ENCODE data around the gene PTPN18. TPM values are rescaled to one million over a fixed set of nuclear protein-coding genes. Genes with fewer than 3 reads are reported as not detected.

Gene PTPN18
- total RNA-seq, 1 experiment from 2014 or later = 229 TPM

DNA sequence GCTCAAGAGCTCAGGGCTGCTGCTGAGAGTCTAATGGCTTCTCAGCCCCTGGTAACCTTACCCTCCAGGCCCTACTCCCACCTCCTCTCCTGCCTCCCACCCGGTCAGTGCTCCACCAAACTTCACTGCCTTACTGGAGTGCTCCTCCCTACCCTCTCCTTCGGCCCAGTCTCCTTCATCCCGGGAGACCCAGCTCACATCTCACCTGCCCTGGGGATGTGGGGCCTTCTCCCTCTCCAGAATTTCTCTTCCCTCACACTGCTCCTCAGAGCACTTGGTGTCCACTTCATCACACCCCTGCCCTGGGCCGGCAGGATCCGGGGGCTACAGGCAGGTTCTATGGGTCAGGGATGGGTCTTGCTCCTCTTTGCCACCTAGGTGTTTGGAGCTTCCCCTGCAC, 21.6 kb downstream of the PTPN18 start:
- peak overlapping the region; percentile 56 for H3K4me2 ChIP-seq (ENCODE audit: low read depth, low read length, poor library complexity, severe bottlenecking)
- no peak for DNase-seq
- H3K79me2 ChIP-seq (ENCODE audit: low read length) = peaks cover 60% of the 10 kb centered on the region
- no peaks in the 10 kb centered on the region for H3K9me3 ChIP-seq (ENCODE audit: low read length)
- H3K9me2 ChIP-seq (replicated peaks; ENCODE audit: insufficient read depth, low read length) = no peaks in the 10 kb centered on the region
- H3K4me3 ChIP-seq (ENCODE audit: low read length) = peak overlapping the region; percentile 41
- no peaks in the 10 kb centered on the region for H3K27me3 ChIP-seq (ENCODE audit: low read length)
- peaks cover 94% of the 10 kb centered on the region for H3K4me1 ChIP-seq (ENCODE audit: low read length)
- H4K20me1 ChIP-seq (ENCODE audit: insufficient read depth, low read depth, low read length) = no peaks in the 10 kb centered on the region
- H3K9ac ChIP-seq (ENCODE audit: low read length) = peak overlapping the region; percentile 72
- peaks cover 41% of the 10 kb centered on the region for H3K36me3 ChIP-seq (ENCODE audit: insufficient read depth, low read length)
- H3K27ac ChIP-seq (ENCODE audit: low read length) = peak overlapping the region; percentile 93
- H2AFZ ChIP-seq (ENCODE audit: low read length) = no peak overlapping the region

- H4K20me1 ChIP-seq (ENCODE audit: insufficient read depth, low read depth, low read length) = no peaks in the 10 kb centered on the region
- no peaks in the 10 kb centered on the region for H3K9me3 ChIP-seq (ENCODE audit: low read length)
- peak; percentile 49 for DNase-seq
- H2AFZ ChIP-seq (ENCODE audit: low read length) = no peak overlapping the region
- H3K4me1 ChIP-seq (ENCODE audit: low read length) = peaks cover 92% of the 10 kb centered on the region
- no peaks in the 10 kb centered on the region for H3K27me3 ChIP-seq (ENCODE audit: low read length)
- peak overlapping the region; percentile 56 for H3K4me2 ChIP-seq (ENCODE audit: low read depth, low read length, poor library complexity, severe bottlenecking)
- H3K36me3 ChIP-seq (ENCODE audit: insufficient read depth, low read length) = peaks cover 41% of the 10 kb centered on the region
- peaks cover 51% of the 10 kb centered on the region for H3K79me2 ChIP-seq (ENCODE audit: low read length)
- H3K27ac ChIP-seq (ENCODE audit: low read length) = peak overlapping the region; percentile 93
- H3K9me2 ChIP-seq (replicated peaks; ENCODE audit: insufficient read depth, low read length) = no peaks in the 10 kb centered on the region
- peak overlapping the region; percentile 72; the same call in 1 of the 2 replicates for H3K9ac ChIP-seq (ENCODE audit: low read length)
- no peak overlapping the region for H3K4me3 ChIP-seq (ENCODE audit: low read length)
Measured at GRCh38 chr2:130378206-130378897, 22.5 kb downstream of the PTPN18 start.

DNA sequence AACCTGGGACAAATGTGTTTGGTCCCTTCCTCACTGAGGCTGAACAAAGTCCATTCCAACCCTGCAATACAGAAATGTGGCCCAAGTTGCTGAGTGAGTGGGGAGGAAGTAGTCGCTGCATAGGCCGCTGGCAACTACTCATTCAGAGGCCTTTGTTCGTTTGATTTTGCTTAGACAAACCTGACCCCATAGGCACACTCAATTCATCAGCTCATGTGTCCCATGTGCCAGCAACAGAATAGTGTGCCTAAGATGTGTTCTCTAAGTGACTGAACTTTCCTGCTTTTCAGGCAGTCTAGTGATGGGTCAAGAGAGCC, 23.0 kb downstream of the PTPN18 start:
- Histone ChIP-seq H3K27me3 (ENCODE audit: low read length) (no peaks in the 10 kb centered on the region), H3K9me3 (ENCODE audit: low read length) (no peaks in the 10 kb centered on the region), H3K27ac (ENCODE audit: low read length) (peak overlapping the region; percentile 93), H3K4me2 (ENCODE audit: low read depth, low read length, poor library complexity, severe bottlenecking) (no peak overlapping the region), H3K79me2 (ENCODE audit: low read length) (peaks cover 46% of the 10 kb centered on the region), H3K9me2 (replicated peaks; ENCODE audit: insufficient read depth, low read length) (no peaks in the 10 kb centered on the region), H3K4me3 (ENCODE audit: low read length) (no peak overlapping the region), H2AFZ (ENCODE audit: low read length) (no peak overlapping the region), H3K9ac (ENCODE audit: low read length) (peak overlapping the region; percentile 1; the same call in 1 of the 2 replicates), H3K36me3 (ENCODE audit: insufficient read depth, low read length) (peaks cover 36% of the 10 kb centered on the region), H4K20me1 (ENCODE audit: insufficient read depth, low read depth, low read length) (no peaks in the 10 kb centered on the region), H3K4me1 (ENCODE audit: low read length) (peaks cover 87% of the 10 kb centered on the region)
- DNase-seq = peak; percentile 39

DNA sequence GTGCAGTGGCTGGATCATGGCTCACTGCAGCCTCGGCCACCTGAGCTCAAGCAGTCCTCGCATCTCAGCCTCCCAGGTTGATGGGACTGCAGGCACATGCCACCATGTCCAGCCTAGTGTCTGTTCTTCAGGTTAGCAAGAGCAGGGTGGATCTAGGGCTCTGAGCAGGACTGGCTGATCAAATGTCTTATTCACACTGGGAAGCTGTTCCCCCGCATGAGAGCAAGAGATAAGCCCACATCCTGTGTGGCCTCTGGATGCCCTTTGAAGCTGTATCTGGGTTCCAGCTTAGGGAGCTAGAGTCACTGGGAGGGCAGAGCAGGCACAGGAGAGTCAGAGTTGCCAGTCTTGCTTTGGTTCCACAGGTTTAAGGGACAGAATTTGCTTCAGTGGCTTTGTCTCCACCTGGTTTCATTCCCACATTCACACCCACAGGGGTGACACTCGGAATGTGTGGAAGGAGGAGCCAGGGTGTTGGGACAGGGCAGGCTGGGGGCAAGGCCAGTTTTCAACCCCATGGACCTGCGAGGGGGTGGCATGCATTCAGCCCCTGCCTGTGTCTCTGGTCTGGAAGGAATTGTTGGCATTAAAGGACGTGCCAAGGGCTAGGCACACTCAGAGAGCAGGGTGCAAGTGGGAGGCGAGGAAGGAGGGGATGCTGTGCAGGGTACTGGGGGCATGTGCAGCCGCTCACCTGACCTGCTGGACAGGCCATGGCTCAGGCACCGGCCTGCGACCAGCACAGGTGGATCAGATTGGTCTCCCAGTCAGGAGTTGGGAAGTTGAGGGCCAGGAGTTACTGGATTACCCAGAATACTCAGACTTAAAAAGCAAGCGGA, 24.5 kb downstream of the PTPN18 start:
- H3K9me3 ChIP-seq (ENCODE audit: low read length) = no peaks in the 10 kb centered on the region
- H3K79me2 ChIP-seq (ENCODE audit: low read length) = peaks cover 36% of the 10 kb centered on the region
- no peaks in the 10 kb centered on the region for H3K27me3 ChIP-seq (ENCODE audit: low read length)
- no peaks in the 10 kb centered on the region for H3K9me2 ChIP-seq (replicated peaks; ENCODE audit: insufficient read depth, low read length)
- peak overlapping the region; percentile 0 for H3K4me2 ChIP-seq (ENCODE audit: low read depth, low read length, poor library complexity, severe bottlenecking)
- DNase-seq = peak; percentile 38
- peaks cover 78% of the 10 kb centered on the region for H3K4me1 ChIP-seq (ENCODE audit: low read length)
- H3K4me3 ChIP-seq (ENCODE audit: low read length) = no peak overlapping the region
- peak overlapping the region; percentile 93 for H3K27ac ChIP-seq (ENCODE audit: low read length)
- no peaks in the 10 kb centered on the region for H4K20me1 ChIP-seq (ENCODE audit: insufficient read depth, low read depth, low read length)
- peaks cover 21% of the 10 kb centered on the region for H3K36me3 ChIP-seq (ENCODE audit: insufficient read depth, low read length)
- H3K9ac ChIP-seq (ENCODE audit: low read length) = peak overlapping the region; percentile 8
- H2AFZ ChIP-seq (ENCODE audit: low read length) = no peak overlapping the region

- Histone ChIP-seq H3K27me3 (ENCODE audit: low read length) (no peaks in the 10 kb centered on the region), H2AFZ (ENCODE audit: low read length) (no peak overlapping the region), H3K36me3 (ENCODE audit: insufficient read depth, low read length) (peaks cover 16% of the 10 kb centered on the region), H3K27ac (ENCODE audit: low read length) (peak overlapping the region; percentile 93), H3K4me1 (ENCODE audit: low read length) (peaks cover 78% of the 10 kb centered on the region), H3K9ac (ENCODE audit: low read length) (0 out of 2 replicates have a peak overlapping the region, but pooled peaks have one; percentile 8), H4K20me1 (ENCODE audit: insufficient read depth, low read depth, low read length) (no peaks in the 10 kb centered on the region), H3K4me3 (ENCODE audit: low read length) (no peak overlapping the region), H3K9me2 (replicated peaks; ENCODE audit: insufficient read depth, low read length) (no peaks in the 10 kb centered on the region), H3K9me3 (ENCODE audit: low read length) (no peaks in the 10 kb centered on the region), H3K4me2 (ENCODE audit: low read depth, low read length, poor library complexity, severe bottlenecking) (peak overlapping the region; percentile 0), H3K79me2 (ENCODE audit: low read length) (peaks cover 36% of the 10 kb centered on the region)
- DNase-seq = no peak
Measured at GRCh38 chr2:130381145-130381544, 25.3 kb downstream of the PTPN18 start.

DNA sequence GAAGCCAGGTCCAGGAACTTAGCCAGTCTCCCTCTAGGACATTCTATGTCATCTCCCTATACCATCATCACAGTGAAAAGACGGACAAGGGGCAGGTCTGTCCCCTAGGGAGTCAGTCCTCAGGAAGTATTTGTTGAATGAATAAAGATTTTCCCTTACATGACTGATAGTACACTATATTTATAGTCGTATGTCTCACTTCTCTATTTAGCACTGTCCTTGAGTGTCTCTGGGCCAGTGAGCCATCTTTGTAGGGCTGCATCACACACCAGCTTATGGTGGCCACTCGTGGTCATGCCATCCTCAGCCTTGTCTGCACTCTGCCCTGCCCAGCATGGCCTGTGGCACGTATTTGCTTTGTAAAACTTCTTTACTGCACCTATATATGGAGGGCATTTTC, 25.8 kb downstream of the PTPN18 start:
- peak; percentile 49 for DNase-seq
- no peaks in the 10 kb centered on the region for H3K9me3 ChIP-seq (ENCODE audit: low read length)
- no peak overlapping the region for H3K4me3 ChIP-seq (ENCODE audit: low read length)
- H3K4me2 ChIP-seq (ENCODE audit: low read depth, low read length, poor library complexity, severe bottlenecking) = peak overlapping the region; percentile 0
- H3K36me3 ChIP-seq (ENCODE audit: insufficient read depth, low read length) = peaks cover 16% of the 10 kb centered on the region
- peaks cover 36% of the 10 kb centered on the region for H3K79me2 ChIP-seq (ENCODE audit: low read length)
- H3K27ac ChIP-seq (ENCODE audit: low read length) = peak overlapping the region; percentile 93
- no peaks in the 10 kb centered on the region for H3K27me3 ChIP-seq (ENCODE audit: low read length)
- H3K9ac ChIP-seq (ENCODE audit: low read length) = 0 out of 2 replicates have a peak overlapping the region, but pooled peaks have one; percentile 8
- H3K9me2 ChIP-seq (replicated peaks; ENCODE audit: insufficient read depth, low read length) = no peaks in the 10 kb centered on the region
- H2AFZ ChIP-seq (ENCODE audit: low read length) = no peak overlapping the region
- H3K4me1 ChIP-seq (ENCODE audit: low read length) = peaks cover 78% of the 10 kb centered on the region
- H4K20me1 ChIP-seq (ENCODE audit: insufficient read depth, low read depth, low read length) = no peaks in the 10 kb centered on the region

GRCh38 chr2:130382313-130382917, 26.6 kb downstream of the PTPN18 start:
- Histone ChIP-seq H3K4me3 (ENCODE audit: low read length) (no peak overlapping the region), H3K4me1 (ENCODE audit: low read length) (peaks cover 78% of the 10 kb centered on the region), H3K27ac (ENCODE audit: low read length) (peak overlapping the region; percentile 93), H3K27me3 (ENCODE audit: low read length) (no peaks in the 10 kb centered on the region), H3K79me2 (ENCODE audit: low read length) (peaks cover 36% of the 10 kb centered on the region), H2AFZ (ENCODE audit: low read length) (no peak overlapping the region), H3K9me3 (ENCODE audit: low read length) (no peaks in the 10 kb centered on the region), H3K9ac (ENCODE audit: low read length) (no peak overlapping the region), H3K36me3 (ENCODE audit: insufficient read depth, low read length) (peaks cover 16% of the 10 kb centered on the region), H3K4me2 (ENCODE audit: low read depth, low read length, poor library complexity, severe bottlenecking) (no peak overlapping the region), H4K20me1 (ENCODE audit: insufficient read depth, low read depth, low read length) (no peaks in the 10 kb centered on the region), H3K9me2 (replicated peaks; ENCODE audit: insufficient read depth, low read length) (no peaks in the 10 kb centered on the region)
- peak; percentile 35 for DNase-seq

DNA sequence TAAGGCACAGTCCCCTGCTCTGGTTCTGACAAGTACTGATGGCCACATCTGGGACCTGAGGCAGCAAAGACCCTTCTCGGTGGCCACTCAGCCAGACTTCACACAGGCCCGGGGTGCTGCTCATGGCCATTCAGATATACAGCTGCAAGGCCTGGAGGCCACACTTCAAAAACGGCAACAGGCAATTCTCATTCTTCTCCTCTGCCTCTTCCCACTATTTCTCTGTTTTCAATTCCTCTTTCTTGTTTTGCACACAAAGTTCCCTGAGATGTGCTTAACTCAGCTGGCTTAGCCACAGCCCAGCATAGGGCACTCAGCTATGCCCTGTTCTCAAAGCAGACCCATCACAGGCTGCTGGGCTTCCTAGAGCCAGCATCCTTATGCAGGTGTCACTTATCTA, 29.9 kb downstream of the PTPN18 start:
- H3K9me3 ChIP-seq (ENCODE audit: low read length) = no peaks in the 10 kb centered on the region
- peaks cover 11% of the 10 kb centered on the region for H3K36me3 ChIP-seq (ENCODE audit: insufficient read depth, low read length)
- H3K4me3 ChIP-seq (ENCODE audit: low read length) = no peak overlapping the region
- peak overlapping the region; percentile 88 for H3K4me2 ChIP-seq (ENCODE audit: low read depth, low read length, poor library complexity, severe bottlenecking)
- peak overlapping the region; percentile 98 for H3K27ac ChIP-seq (ENCODE audit: low read length)
- H3K9me2 ChIP-seq (replicated peaks; ENCODE audit: insufficient read depth, low read length) = no peaks in the 10 kb centered on the region
- peak overlapping the region; percentile 60 for H3K9ac ChIP-seq (ENCODE audit: low read length)
- peaks cover 78% of the 10 kb centered on the region for H3K4me1 ChIP-seq (ENCODE audit: low read length)
- H2AFZ ChIP-seq (ENCODE audit: low read length) = 0 out of 2 replicates have a peak overlapping the region, but pooled peaks have one; percentile 3
- no peak for DNase-seq
- H3K27me3 ChIP-seq (ENCODE audit: low read length) = no peaks in the 10 kb centered on the region
- peaks cover 4% of the 10 kb centered on the region for H3K79me2 ChIP-seq (ENCODE audit: low read length)
- H4K20me1 ChIP-seq (ENCODE audit: insufficient read depth, low read depth, low read length) = no peaks in the 10 kb centered on the region

Data from Karpas-422 (cell line).